ENCODE results near the gene CDC42BPB. TPM values are rescaled to one million over a fixed set of nuclear protein-coding genes. Genes with fewer than 3 reads are reported as not detected.

Gene CDC42BPB
- total RNA-seq, 4 donors from 2014 or later, result 105 to 178 (median 107) TPM

- peaks cover 7% of the 10 kb centered on the region for H3K27me3 ChIP-seq
- no peak for DNase-seq (ENCODE audit: low spot score in 2 of 2)
- 72% methylated on average over 11 of the region's 13 CpGs for WGBS
- H3K4me1 ChIP-seq, result peaks cover 25% of the 10 kb centered on the region
- no peak for TF ChIP-seq POLR2AphosphoS5 (IDR thresholded peaks at IDR 0.05)
- TF ChIP-seq POLR2A (IDR thresholded peaks at IDR 0.05), result no peak
- TF ChIP-seq EP300 (IDR thresholded peaks at IDR 0.05), result no peak
- TF ChIP-seq CTCF (IDR thresholded peaks at IDR 0.05), result no peak
- no peaks in the 10 kb centered on the region for H3K9me3 ChIP-seq
- H3K4me3 ChIP-seq, result no peak overlapping the region
- H3K27ac ChIP-seq, result peak overlapping the region; percentile 46
- H3K36me3 ChIP-seq, result no peaks in the 10 kb centered on the region
Measured at GRCh38 chr14:103093856-103094405, 36.6 kb upstream of the CDC42BPB start.

- peaks cover 23% of the 10 kb centered on the region for H3K4me1 ChIP-seq
- WGBS, result 75% methylated on average over 5 of the region's 9 CpGs
- H3K36me3 ChIP-seq, result no peaks in the 10 kb centered on the region
- peaks cover 7% of the 10 kb centered on the region for H3K27me3 ChIP-seq
- no peak for DNase-seq (ENCODE audit: low spot score in 2 of 2)
- peak overlapping the region; percentile 51 for H3K4me3 ChIP-seq
- H3K27ac ChIP-seq, result no peak overlapping the region
- TF ChIP-seq EP300 (IDR thresholded peaks at IDR 0.05), result no peak
- no peaks in the 10 kb centered on the region for H3K9me3 ChIP-seq
Measured at GRCh38 chr14:103091883-103092222, 34.5 kb upstream of the CDC42BPB start.

- TF ChIP-seq EP300 (IDR thresholded peaks at IDR 0.05), result no peak
- peak in 1 of 2 donors; percentile 47 for TF ChIP-seq CTCF (IDR thresholded peaks at IDR 0.05)
- 15% methylated on average over 15 of the region's 69 CpGs for WGBS
- Histone ChIP-seq H3K9me3 (no peaks in the 10 kb centered on the region), H3K27ac (no peak overlapping the region), H3K36me3 (no peaks in the 10 kb centered on the region), H3K4me3 (peak overlapping the region; percentile 51), H3K27me3 (peaks cover 8% of the 10 kb centered on the region), H3K4me1 (peaks cover 23% of the 10 kb centered on the region)
- DNase-seq (ENCODE audit: low spot score in 2 of 2), result no peak
Measured at GRCh38 chr14:103091041-103091882, 33.9 kb upstream of the CDC42BPB start.

- TF ChIP-seq POLR2AphosphoS5 (IDR thresholded peaks at IDR 0.05) (no peak), POLR2A (IDR thresholded peaks at IDR 0.05) (no peak), CTCF (IDR thresholded peaks at IDR 0.05) (no peak), EP300 (IDR thresholded peaks at IDR 0.05) (no peak)
- H3K4me3 ChIP-seq, result no peak overlapping the region
- no peaks in the 10 kb centered on the region for H3K36me3 ChIP-seq
- no peak for DNase-seq (ENCODE audit: low spot score in 2 of 2)
- WGBS, result 72% methylated on average over 12 of the region's 12 CpGs
- no peak overlapping the region for H3K27ac ChIP-seq
- peaks cover 23% of the 10 kb centered on the region for H3K4me1 ChIP-seq
- peaks cover 14% of the 10 kb centered on the region for H3K27me3 ChIP-seq
- H3K9me3 ChIP-seq, result no peaks in the 10 kb centered on the region
Measured at GRCh38 chr14:103090481-103091020, 33.2 kb upstream of the CDC42BPB start.

GRCh38 chr14:103089386-103090335 lies 32.3 kb upstream of the CDC42BPB start:
- WGBS, result 83% methylated on average over 19 of the region's 28 CpGs

More at GRCh38 chr14:103089386-103090335, 32.3 kb upstream of the CDC42BPB start:
- H3K4me3 ChIP-seq, result no peak overlapping the region
- no peak for TF ChIP-seq POLR2AphosphoS5 (IDR thresholded peaks at IDR 0.05)
- no peak for TF ChIP-seq EP300 (IDR thresholded peaks at IDR 0.05)
- TF ChIP-seq POLR2A (IDR thresholded peaks at IDR 0.05), result no peak
- TF ChIP-seq CTCF (IDR thresholded peaks at IDR 0.05), result no peak
- peaks cover 19% of the 10 kb centered on the region for H3K4me1 ChIP-seq
- H3K9me3 ChIP-seq, result no peaks in the 10 kb centered on the region
- H3K27me3 ChIP-seq, result peaks cover 23% of the 10 kb centered on the region
- no peak overlapping the region for H3K27ac ChIP-seq
- DNase-seq (ENCODE audit: low spot score in 2 of 2), result no peak
- no peaks in the 10 kb centered on the region for H3K36me3 ChIP-seq

Measured in suprapubic skin (tissue), 4 donors.